Islet of Langerhans (tissue), 1 donor: ENCODE measurements around the gene HERC2.
A peak's percentile ranks its signal among the peaks of the same experiment; 100 is the strongest.
"Not testable (repeated sequence)": the region's sequence is repeated elsewhere in the genome, so short reads cannot be mapped to it uniquely, and the experiment has no call there.

Source experiments
- FAIRE-seq: peaks from one replicate; lab custom pipeline; 2011; peaks lifted over from hg19 to GRCh38; lab: Jason Lieb, UNC

HERC2 gene

DNA sequence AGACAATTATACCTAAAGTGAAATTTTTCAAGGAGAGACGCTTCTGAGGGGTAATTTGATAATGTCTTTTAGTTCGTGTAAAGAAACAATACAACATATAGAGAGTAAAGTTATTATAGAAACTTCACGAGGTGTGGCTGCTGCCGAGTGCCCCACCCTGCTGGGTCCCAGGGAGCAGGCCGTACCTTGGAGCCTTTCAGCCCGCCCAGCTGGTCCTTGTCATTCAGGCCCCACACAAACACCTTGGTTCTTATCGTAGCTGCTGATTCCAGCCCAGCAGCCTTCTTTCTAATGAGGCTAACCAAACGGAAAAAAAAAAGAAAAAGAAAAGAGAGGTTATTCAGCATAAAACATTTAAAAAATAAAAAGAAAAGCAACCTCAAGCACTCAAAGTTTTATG lies 139.8 kb downstream of the HERC2 start:
- no peak for FAIRE-seq

- FAIRE-seq, result no peak
Measured at GRCh38 chr15:28181366-28181765, 140.6 kb downstream of the HERC2 start.

- FAIRE-seq, result no peak
Measured at GRCh38 chr15:28179270-28179669, 142.7 kb downstream of the HERC2 start.

GRCh38 chr15:28178727-28179126 lies 143.3 kb downstream of the HERC2 start:
- no peak for FAIRE-seq

GRCh38 chr15:28178290-28178689 lies 143.7 kb downstream of the HERC2 start:
- no peak for FAIRE-seq

GRCh38 chr15:28169366-28169765 lies 152.6 kb downstream of the HERC2 start:
- no peak for FAIRE-seq

DNA sequence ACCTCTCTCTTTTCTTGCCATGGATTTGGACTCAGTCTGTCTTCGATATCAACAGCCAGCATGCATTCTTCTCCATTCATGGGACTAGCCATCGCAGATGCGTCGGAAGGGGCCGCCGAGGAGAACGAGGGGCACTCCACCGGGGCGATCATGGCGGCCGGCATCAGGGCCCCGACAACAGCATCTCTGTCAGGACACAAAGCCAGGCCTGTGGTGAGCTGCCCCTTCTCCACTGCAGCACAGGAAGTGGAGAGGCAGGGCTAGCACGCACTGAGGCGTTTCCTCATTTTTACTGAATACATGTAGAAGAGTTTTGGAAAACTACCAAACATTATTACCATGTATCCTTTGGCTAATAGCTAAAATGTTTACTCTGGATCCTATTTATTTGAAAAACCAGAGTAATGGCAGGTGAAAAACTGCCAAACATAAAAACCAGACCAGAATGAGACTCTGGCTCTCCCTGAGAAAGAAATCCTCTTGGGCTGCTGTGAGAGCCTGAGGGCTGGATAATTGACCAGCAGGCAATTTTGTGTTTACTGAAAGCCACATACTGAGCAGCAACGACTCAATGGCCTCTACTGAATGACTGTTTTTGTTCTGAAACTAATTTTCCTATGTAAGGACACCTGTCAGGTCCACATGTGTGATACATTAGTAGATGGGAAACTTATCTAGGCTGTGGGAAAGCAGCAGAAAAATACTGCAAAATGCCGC lies 153.4 kb downstream of the HERC2 start:
- peak; percentile 98 for FAIRE-seq

GRCh38 chr15:28167042-28167441 lies 154.9 kb downstream of the HERC2 start:
- FAIRE-seq, result no peak

DNA sequence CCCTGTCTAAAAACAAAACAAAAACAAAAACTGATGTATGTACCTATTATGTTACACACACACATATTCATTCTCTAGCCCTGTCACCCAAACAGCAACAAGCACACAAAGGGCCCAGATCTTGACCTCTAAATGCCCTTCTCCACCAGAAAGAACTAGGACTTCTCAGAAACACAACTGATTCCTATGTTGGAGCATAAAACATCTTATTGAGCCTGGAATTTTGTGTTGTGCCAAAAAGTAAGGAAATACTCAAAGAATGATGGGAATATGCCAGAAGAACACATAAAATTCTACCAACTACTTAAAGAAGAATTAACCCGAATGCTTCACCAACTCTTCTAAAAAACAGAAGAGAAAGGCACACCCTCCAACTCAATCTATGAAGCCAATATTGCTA lies 156.2 kb downstream of the HERC2 start:
- FAIRE-seq, result no peak

DNA sequence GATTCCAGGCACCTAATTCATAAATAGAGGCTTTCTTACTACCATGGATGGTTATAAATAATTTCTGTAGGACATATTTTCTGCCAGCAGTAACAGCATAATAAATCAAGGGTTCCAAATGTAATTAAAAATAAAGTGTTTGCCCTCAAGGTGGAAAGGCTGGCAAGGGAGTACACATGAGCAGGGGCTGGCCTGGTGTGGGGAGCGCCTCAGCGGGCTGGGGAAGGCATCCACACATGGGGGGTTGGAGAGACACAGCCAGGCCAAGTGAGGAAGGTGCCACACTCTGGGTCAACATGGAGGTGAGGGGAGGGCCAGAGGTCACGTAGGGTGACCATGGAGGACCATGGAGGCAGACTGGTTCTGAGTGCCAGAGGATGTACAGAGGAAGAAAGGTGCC lies 157.1 kb downstream of the HERC2 start:
- FAIRE-seq, result no peak

- no peak for FAIRE-seq
Measured at GRCh38 chr15:28154283-28154682, 167.7 kb downstream of the HERC2 start.

- FAIRE-seq, result no peak
Measured at GRCh38 chr15:28153492-28154119, 168.4 kb downstream of the HERC2 start.

GRCh38 chr15:28152538-28152923 lies 169.4 kb downstream of the HERC2 start:
- FAIRE-seq, result not testable (repeated sequence)

GRCh38 chr15:28151864-28152537 lies 170.0 kb downstream of the HERC2 start:
- FAIRE-seq, result peak; percentile 17

- FAIRE-seq, result no peak
Measured at GRCh38 chr15:28147801-28148200, 174.2 kb downstream of the HERC2 start.

- not testable (repeated sequence) for FAIRE-seq
Measured at GRCh38 chr15:28145419-28145818, 176.6 kb downstream of the HERC2 start.

- no peak for FAIRE-seq
Measured at GRCh38 chr15:28140062-28140461, 181.9 kb downstream of the HERC2 start.

DNA sequence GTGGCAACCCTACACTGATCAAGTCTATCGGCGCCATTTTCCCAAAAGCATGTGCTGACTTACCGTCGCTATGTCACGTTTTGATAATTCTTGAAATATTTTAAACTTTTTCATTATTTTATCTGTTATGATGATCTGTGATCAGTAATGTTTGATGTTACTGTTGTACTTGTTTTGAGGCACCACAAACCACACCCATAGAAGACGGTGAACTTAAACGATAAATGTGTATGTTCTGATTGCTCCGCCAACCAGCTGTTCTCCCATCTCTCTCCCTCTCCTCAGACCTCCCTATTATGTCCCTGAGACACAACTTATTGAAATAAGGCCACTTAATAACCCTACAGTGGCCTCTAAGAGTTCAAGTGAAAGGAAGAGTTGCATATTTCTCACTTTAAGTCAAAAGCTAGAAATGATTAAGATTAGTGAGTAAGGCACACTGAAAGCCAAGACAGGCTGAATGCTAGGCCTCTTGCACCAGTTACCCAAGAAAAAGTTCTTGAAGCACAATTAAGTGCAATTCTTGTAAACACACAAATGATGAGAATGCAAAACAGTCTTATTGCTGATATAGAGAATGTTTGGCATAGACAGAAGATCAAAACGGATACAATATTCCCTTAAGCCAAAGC lies 184.5 kb downstream of the HERC2 start:
- FAIRE-seq, result not testable (repeated sequence)

DNA sequence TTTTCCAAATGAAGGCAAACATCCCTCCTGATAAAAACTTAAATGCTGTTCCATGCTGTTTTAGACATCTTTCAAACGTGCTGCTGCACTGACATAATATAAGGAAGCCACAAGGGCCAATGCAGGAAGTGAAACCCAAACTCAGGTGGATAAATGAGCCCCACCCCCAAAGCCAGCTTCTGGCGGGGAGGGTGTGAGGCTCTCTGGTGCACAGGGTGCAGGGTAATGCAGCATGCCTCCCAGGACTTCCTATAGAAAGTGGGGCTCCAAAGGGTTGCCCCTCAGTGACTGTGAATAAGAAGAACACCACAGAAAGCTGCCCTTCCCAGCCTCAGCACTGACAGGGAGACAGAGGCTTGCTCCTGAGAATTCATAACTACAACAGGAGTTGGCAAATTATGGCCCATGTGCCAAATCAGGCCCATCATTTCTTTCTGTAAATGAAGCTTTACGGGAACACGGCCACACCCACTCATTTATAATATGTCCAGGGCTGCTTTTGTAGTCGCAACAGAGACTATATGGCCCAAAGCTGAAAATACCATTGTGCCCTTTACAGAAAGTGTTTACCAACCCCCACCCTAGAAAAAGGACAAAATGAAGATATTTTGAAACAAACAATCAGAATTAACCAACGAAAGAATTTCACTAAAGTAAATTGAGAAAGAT lies 185.6 kb downstream of the HERC2 start:
- not testable (repeated sequence) for FAIRE-seq

GRCh38 chr15:28133281-28133680 lies 188.7 kb downstream of the HERC2 start:
- peak; percentile 86 for FAIRE-seq

- FAIRE-seq, result no peak
Measured at GRCh38 chr15:28132524-28133275, 189.3 kb downstream of the HERC2 start.

DNA sequence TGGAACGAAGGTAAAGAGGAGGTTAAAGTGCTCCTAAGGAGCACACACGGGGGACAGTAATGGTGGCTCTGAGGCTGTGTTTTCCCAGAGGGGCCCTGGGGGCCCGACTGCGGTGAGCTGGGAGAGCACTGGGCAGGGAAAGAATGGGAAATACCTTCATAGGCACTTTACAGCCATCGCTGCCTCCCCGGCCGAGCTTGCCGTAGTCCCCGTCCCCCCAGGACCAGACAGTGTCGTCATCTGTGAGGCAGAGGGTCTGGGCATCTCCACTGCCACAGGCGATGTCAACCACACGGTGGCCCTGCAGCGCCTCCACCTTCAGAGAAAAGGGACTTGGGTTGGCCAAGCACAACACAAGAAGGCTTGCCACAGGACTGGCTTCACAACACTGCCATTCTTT lies 190.0 kb downstream of the HERC2 start:
- no peak for FAIRE-seq
